ENCODE data around the gene ELOVL5.

GRCh38 chr6:53315086-53315724 is 33.5 kb downstream of the ELOVL5 start:
- TF ChIP-seq, protein P1, sequence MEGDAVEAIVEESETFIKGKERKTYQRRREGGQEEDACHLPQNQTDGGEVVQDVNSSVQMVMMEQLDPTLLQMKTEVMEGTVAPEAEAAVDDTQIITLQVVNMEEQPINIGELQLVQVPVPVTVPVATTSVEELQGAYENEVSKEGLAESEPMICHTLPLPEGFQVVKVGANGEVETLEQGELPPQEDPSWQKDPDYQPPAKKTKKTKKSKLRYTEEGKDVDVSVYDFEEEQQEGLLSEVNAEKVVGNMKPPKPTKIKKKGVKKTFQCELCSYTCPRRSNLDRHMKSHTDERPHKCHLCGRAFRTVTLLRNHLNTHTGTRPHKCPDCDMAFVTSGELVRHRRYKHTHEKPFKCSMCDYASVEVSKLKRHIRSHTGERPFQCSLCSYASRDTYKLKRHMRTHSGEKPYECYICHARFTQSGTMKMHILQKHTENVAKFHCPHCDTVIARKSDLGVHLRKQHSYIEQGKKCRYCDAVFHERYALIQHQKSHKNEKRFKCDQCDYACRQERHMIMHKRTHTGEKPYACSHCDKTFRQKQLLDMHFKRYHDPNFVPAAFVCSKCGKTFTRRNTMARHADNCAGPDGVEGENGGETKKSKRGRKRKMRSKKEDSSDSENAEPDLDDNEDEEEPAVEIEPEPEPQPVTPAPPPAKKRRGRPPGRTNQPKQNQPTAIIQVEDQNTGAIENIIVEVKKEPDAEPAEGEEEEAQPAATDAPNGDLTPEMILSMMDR (IDR thresholded peaks at IDR 0.05): no peak
- no peak for TF ChIP-seq EZH2 (IDR thresholded peaks at IDR 0.05)

Data from neural progenitor cell (in vitro differentiated cells).